Activated effector memory CD4-positive, alpha-beta T cell treated with Interleukin-2 at 50 U/mL for 16 hours (primary cell): ENCODE data around the gene DLK2.
"Not testable (repeated sequence)": the region's sequence is repeated elsewhere in the genome, so short reads cannot be mapped to it uniquely, and the experiment has no call there.

Experiments
- DNase-seq: peaks from one replicate; pipeline ENCODE4 v3.0.0-alpha.2; 2020

Gene DLK2

GRCh38 chr6:43451939-43452338 is 3.4 kb downstream of the DLK2 start:
- no peak for DNase-seq

GRCh38 chr6:43451348-43451747 is 4.0 kb downstream of the DLK2 start:
- DNase-seq, result no peak

- no peak for DNase-seq
Observed at GRCh38 chr6:43450699-43451131, 4.6 kb downstream of the DLK2 start.

- no peak for DNase-seq
Observed at GRCh38 chr6:43448916-43449315, 6.4 kb downstream of the DLK2 start.

- no peak for DNase-seq
Observed at GRCh38 chr6:43447604-43448003, 7.7 kb downstream of the DLK2 start.

GRCh38 chr6:43445576-43445975 is 9.8 kb downstream of the DLK2 start:
- no peak for DNase-seq

GRCh38 chr6:43444582-43444981 is 10.8 kb downstream of the DLK2 start:
- DNase-seq, result no peak

GRCh38 chr6:43444036-43444435 is 11.3 kb downstream of the DLK2 start:
- no peak for DNase-seq

GRCh38 chr6:43442935-43443334 is 12.4 kb downstream of the DLK2 start:
- no peak for DNase-seq

GRCh38 chr6:43437700-43438099 is 17.6 kb downstream of the DLK2 start:
- DNase-seq, result no peak

- DNase-seq, result no peak
Observed at GRCh38 chr6:43436577-43437282, 18.6 kb downstream of the DLK2 start.

- no peak for DNase-seq
Observed at GRCh38 chr6:43435682-43436437, 19.5 kb downstream of the DLK2 start.

GRCh38 chr6:43434943-43435342 is 20.4 kb downstream of the DLK2 start:
- DNase-seq, result no peak

GRCh38 chr6:43434001-43434840 is 21.1 kb downstream of the DLK2 start:
- no peak for DNase-seq

GRCh38 chr6:43433148-43433547 is 22.2 kb downstream of the DLK2 start:
- DNase-seq, result no peak

- DNase-seq, result no peak
Observed at GRCh38 chr6:43432009-43432945, 23.1 kb downstream of the DLK2 start.

GRCh38 chr6:43428874-43429273 is 26.5 kb downstream of the DLK2 start:
- DNase-seq, result no peak

- no peak for DNase-seq
Observed at GRCh38 chr6:43428112-43428570, 27.2 kb downstream of the DLK2 start.

- DNase-seq, result peak; percentile 92
Observed at GRCh38 chr6:43427406-43428111, 27.8 kb downstream of the DLK2 start, which contains the start of gene ABCC10. Gene ABCC10, plus strand, starts transcription at chr6:43427541. Its CDS starts 438 bp downstream, at chr6:43427979.

- no peak for DNase-seq
Observed at GRCh38 chr6:43426928-43427405, 28.4 kb downstream of the DLK2 start.

GRCh38 chr6:43425083-43425482 is 30.3 kb downstream of the DLK2 start:
- not testable (repeated sequence) for DNase-seq
